GM21447 (cell line): Measurements from ENCODE around the gene PEX11G.
"Not testable (repeated sequence)": the region's sequence is repeated elsewhere in the genome, so short reads cannot be mapped to it uniquely, and the experiment has no call there.

Source experiments
- ATAC-seq: cut with Tn5 transposase; IDR thresholded peaks from one replicate; pipeline ENCODE4 v1.9.1; 2021; ENCODE audit not compliant: unreplicated experiment

PEX11G gene

DNA sequence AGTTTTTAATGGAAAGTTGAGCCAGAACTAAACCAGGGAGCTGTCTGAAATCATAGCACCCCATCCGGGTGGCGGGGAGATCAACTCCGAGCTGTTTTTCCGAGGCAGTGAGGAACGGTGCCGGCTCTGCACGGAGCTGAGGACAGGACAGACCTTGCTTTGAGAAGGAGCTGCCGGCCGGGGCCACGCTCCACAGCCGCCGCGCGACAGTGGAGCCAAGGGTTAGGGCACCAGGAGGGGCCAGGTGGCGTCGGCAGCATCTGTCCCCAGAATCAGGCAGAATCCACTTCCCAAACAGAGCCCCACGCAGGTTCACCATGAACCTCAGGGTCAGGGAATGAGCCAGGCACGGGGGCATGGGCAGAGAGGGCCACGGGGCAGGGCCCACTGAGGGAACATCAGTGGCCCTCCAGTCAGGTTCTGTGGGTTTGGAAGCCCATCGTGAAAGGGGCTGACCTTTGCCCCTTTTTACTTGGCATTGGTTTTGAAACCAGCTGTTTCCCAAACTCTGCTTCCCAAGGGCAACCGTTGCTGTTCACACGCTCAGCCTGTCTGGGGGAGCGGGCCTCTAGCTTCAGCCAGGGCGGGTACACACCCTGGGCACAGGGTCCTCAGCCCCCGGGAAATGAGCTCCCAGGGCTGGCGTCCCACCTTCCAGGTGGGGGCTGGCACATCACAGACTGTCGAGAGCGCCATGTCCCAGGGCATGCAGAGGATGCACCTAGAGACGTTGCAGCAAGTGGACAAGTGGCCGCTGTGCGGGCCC is 18.1 kb downstream of the PEX11G start:
- ATAC-seq: no peak

DNA sequence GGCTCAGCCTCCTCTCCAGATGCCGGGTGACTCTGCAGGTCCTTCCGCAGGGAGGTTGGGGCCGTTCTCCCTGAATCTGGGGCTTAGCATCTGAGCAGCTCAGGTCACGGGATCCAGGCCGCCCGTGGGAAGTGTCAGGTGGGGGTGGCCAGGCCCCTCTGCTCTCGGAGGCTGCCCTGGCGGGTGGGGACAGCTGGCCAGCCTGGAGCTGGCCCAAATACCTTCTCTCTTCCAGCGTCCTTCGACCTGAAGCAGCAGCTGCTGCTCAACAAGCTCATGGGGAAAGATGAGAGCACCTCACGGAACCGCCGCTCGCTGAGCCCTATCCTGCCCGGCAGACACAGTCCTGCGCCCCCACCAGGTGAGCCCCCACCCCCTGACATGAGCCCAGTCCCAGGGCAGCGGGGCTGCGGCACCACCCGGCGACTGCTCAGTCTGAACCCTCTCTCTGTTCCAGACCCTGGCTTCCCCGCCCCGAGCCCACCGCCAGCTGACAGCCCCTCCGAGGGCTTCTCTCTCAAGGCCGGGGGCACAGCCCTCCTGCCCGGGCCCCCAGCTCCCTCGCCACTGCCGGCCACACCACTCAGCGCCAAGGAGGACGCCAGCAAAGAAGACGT is 19.1 kb downstream of the PEX11G start:
- no peak for ATAC-seq

DNA sequence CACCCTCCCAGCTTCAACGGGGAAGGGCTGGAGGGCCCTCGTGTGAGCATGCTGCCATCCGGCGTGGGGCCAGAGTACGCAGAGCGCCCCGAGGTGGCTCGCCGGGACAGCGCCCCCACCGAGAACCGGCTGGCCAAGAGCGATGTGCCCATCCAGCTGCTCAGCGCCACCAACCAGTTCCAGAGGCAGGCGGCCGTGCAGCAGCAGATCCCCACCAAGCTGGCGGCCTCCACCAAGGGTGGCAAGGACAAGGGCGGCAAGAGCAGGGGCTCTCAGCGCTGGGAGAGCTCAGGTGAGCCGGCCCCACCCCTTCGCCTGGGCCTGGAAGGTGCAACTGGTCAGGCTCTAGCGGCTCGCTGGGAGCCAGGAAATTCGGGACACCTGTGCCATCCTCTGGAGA is 20.0 kb downstream of the PEX11G start:
- no peak for ATAC-seq

DNA sequence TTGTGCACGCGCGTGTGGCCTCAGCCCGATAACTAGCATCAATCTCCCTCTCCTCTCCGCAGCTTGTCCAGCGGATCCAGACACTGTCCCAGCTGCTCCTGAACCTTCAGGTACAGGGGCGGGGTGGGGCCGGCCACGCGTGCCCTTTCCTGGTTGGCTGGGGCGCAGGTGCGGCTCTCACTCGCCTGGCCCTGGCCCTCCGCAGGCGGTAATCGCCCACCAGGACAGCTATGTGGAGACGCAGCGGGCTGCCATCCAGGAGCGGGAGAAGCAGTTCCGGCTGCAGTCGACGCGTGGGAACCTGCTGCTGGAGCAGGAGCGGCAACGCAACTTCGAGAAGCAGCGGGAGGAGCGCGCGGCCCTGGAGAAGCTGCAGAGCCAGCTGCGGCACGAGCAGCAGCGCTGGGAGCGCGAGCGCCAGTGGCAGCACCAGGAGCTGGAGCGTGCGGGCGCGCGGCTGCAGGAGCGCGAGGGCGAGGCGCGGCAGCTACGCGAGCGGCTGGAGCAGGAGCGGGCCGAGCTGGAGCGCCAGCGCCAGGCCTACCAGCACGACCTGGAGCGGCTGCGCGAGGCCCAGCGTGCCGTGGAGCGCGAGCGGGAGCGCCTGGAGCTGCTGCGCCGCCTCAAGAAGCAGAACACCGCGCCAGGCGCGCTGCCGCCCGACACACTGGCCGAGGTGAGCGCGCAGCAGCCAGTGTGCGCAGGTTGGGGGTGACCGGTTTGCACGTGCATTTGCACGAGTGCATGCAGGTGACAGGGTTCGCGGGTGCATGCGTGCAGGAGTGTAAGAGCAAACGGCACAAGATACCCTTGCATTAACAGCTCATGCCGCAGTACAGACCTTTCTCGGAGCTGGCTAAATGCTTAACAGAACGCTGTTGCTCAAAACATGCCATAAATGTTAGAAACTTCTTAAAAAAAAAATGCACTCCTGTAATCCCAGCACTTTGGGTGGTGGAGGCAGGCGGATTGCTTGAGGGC is 21.5 kb downstream of the PEX11G start:
- no peak for ATAC-seq

DNA sequence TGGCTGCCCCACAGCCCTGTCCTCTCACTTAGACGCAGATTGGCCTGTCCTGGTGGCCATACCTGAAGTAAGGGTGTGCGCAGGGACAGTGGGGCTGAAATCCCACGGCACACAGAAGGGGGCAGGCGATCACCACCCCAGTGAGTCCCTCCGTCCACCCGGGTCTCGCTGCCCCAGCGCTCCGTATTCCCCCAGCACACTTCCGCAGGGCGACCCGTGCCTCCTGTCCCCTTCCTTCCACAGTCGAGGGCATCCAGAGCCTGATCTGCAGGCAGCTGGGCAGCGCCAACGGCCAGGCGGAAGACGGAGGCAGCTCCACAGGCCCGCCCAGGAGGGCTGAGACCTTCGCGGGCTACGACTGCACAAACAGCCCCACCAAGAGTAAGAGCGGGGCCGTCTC is 25.3 kb downstream of the PEX11G start:
- ATAC-seq: no peak

DNA sequence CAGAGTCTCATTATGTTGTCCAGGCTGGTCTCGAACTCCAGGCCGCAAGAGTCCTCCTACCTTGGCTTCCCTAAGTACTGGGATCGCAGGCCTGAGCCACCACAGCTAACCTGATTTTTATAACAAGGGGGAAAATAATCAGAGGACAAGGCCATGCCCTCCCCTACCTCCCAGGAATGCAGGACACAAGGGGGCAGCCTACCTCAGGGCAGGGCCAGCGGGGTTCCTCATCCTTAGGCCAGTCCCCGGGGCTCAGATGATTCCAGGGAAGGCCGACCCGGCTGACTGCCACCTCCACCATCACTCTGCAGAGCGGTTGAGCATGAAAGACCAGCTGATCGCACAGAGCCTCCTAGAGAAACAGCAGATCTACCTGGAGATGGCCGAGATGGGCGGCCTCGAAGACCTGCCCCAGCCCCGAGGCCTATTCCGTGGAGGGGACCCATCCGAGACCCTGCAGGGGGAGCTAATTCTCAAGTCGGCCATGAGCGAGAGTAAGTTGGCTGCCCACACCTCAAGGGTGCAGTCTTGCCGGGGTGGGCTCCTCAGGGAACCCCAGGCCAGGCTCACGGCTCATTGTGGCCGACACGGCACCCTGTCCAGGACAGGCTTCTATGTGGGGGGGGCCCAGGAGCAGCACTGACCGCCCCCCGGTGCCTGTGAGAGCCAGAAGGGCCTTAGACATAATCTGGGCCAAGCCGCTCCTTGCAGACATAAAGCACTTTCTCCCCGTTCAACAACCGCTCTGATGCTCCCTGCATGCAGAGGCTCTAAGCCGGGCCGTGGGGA is 26.8 kb downstream of the PEX11G start:
- ATAC-seq: no peak

DNA sequence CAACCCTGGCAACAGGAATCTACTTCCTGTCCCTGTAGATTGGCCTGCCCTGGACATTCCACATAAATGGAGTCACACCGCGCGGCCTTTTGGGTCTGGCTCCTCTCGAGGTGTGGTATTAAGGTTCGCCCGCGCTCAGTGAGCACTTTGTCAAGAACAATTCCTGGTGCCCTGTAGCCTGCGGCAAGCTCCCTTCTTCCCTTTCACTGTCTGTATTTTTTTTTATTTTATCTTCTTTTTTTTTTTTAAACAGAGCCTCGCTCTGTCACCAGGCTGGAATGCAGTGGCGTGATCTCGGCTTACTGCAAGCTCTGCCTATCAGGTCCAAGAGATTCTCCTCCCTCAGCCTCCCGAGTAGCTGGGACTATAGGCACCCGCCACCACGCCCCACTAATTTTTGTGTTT is 28.3 kb downstream of the PEX11G start:
- ATAC-seq: no peak

DNA sequence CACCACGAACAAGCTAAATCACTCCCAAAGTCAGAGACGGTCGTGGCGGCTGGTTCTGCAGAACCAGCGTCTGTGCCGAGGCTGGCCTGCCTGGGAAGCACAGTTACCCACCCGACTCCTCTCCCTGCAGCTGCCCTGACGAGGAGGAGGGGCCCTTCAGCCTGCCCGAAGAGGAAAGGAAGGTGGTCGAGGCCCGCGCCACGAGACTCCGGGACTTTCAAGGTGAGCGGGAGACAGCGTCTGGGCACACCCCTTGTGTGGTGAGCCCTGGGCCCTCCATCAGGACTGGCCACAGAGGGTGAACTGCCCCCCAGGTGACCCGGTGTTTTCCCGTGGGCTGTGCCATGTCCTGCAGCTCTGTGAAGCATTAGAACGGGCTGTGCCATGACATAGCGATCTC is 29.1 kb downstream of the PEX11G start:
- no peak for ATAC-seq

DNA sequence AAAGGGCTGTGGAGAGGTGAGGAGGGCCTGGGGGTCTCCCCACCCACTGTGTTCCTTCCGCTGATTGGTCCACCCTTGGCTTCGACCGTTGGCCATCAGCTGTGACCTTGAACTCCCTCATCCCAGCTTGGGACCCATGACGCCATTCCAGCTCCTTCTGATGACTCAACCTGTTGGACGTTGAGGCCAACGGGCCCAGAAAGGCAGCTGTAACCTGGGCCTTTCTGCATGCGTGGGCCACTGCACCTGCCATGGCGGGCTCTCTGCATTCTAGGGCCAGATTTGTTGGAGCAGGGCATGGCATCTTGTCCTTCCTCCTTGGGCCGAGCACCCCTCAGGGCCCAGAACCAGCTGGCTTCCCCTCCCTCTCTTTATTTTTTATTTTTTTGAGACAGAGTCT is 30.2 kb downstream of the PEX11G start:
- ATAC-seq: no peak

DNA sequence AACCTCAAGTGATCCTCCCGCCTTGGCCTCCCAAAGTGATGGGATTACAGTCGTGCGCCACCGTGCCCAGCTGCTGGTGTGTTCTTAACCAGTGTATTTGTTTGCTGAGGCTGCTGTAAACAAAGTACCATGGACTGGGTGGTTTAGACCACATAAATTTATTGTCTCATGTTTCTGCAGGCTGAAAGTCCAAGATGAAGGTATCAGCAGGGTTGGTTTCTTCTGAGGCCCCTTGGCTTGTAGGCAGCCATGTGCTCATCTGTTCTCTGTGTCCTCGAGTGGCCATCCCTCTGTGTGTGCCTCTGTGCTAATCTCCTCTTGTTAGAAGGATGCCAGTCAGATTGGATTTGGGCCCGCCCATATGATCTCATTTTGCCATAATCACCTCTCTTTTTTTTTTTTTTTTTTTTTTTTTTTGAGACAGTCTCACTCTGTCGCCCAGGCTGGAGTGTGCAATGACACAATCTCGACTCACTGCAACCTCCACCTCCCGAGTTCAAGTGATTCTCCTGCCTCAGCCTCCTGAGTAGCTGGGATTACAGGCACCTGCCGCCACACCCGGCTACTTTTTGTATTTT is 31.8 kb downstream of the PEX11G start:
- ATAC-seq: no peak

DNA sequence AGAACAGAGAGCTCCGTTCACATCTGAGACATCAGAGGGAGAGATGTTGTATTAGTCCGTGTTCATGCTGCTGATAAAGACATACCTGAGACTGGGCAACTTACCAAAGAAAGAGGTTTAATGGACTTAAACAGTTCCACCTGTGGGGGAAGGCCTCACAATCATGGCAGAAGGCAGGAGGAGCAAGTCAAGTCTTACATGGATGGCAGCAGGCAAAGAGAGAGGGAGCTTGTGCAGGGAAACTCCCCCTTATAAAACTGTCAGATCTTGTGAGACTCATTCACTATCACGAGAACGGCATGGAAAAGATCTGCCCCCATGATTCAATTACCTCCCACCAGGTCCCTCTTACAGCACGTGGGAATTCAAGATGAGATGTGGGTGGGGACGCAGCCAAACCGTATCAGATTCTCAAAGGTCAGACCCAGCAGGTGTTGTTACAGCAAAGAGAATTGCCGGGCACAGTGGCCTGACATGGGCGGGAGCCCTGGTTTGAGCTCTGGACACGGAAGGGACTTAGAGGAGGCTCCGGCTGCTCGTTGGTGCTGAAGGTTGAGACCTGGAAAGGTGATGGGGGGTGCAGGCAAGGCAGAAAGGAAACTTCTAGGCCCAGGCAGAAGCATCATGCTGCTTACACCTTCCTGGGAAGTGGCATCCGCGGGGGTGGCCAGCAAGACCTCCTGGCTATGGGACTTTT is 33.1 kb downstream of the PEX11G start:
- no peak for ATAC-seq

DNA sequence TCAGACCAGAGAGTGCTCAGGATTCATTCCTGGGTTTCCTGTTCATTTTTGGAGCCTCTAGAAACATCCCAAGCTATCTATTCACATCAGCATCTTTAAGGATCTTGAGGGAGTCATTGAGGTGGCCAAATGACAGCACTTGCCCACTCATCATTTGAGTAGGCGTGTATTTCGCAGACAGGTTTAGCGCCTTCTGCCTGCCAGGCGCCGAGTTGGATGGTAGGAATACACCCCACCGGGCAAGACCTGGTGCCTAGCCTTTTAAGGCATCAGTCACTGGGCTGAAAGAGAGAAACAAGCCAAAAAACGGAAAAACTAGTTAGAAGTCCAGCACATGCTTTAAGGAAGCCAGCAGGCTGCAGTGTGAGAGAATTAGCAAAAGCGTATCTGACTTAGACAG is 33.8 kb downstream of the PEX11G start:
- no peak for ATAC-seq

DNA sequence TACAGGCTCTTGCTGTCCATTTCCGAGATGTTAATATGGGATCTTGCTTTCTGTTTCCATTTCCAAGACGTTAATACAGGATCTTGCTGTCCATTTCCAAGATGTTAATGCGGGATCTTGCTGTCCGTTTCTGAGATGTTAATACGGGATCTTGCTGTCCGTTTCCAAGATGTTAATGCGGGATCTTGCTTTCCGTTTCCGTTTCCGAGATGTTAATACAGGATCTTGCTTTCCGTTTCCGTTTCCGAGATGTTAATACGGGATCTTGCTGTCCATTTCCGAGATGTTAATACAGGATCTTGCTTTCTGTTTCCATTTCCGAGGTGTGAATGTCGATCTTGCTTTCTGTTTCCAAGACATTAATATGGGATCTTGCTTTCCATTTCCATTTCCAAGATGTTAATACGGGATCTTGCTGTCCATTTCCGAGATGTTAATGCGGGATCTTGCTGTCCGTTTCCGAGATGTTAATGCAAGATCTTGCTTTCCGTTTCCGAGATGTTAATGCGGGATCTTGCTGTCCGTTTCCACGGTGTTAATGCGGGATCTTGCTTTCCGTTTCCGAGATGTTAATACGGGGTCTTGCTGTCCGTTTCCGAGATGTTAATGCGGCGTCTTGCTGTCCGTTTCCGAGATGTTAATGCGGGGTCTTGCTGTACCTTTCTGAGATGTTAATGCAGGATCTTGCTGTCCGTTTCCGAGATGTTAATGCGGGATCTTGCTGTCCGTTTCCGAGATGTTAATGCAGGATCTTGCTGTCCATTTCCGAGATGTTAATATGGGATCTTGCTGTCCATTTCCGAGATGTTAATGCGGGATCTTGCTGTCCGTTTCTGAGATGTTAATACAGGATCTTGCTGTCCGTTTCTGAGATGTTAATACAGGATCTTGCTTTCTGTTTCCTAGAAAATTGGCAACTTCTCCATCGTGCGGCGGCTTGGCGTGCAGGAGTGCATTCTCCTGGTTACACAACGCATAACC is 38.3 kb downstream of the PEX11G start:
- ATAC-seq: no peak

DNA sequence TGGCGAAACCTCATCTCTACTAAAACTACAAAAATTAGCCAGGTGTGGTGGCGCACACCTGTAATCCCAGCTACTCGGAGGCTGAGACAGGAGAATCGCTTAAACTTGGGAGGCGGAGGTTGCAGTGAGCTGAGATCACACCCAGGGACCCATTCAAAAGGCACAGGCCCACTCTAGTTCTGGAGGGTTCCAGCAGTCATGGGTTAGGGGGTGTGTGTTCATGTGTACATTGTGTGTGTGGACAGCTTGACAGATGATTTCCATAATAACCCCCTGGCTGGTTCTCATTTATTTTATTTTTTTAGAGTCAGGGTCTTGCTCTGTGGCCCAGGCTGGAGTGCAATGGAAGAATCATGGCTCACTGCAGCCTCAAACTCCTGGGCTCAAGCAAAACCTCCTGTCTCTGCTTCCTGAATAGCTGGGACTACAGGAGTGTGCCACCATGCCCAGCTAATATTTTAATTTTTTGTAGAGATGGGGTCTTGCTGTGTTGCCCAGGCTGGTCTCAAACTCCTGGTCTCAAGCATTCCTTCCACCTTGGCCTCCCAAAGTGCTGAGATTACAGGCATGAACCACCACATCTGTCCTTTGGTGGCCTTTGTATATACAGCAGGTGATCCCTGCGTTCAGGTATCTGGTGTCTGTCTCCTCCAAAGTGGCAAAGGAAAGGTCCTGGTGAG is 39.3 kb downstream of the PEX11G start:
- not testable (repeated sequence) for ATAC-seq

DNA sequence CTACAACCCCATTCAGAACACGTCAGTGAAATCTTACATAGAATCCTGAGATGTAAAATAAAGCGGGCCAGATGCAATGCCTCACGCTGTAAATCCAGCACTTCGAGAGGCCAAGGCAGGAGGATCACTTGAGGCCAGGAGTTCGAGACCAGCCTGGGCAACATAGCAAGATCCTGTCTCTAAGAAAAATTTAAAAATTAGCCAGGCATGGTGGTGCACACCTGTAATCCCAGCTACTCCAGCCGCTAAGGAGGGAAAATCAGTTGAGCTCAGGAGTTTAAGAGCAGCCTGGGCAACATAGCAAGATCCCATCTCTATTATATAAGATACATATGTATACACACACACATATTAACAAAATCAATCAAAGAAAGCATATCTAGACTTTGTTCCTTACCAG is 41.2 kb downstream of the PEX11G start:
- no peak for ATAC-seq

DNA sequence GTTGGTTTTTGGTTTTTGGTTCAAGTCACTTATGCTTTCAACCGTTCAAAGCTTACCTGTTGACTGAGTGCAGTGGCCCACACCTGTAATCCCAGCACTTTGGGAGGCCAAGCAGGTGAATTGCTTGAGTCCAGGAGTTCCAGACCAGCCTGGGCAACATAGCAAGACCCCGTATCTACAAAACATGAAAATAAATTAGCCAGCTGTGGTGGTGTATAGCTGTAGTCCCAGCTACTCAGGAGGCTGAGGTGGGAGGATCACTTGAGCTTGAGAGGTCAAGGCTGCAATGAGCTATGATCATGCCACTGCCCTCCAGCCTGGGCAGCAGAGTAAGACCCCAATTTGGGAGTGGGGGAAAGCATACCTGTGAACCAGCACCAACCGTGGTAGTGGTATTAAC is 43.7 kb downstream of the PEX11G start:
- ATAC-seq: no peak

DNA sequence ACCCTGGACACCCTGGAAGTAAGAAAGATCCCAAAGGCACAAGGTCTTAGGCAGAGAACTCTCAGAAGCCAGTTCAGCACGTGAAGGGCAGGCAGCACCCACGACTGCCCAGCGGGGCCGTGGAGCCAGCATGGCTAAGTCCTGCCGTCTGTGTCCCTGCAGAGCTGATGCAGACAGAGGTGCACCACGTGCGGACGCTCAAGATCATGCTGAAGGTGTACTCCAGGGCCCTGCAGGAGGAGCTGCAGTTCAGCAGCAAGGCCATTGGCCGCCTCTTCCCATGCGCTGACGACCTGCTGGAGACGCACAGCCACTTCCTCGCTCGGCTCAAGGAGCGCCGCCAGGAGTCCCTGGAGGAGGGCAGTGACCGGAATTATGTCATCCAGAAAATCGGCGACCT is 44.8 kb downstream of the PEX11G start:
- ATAC-seq: no peak

DNA sequence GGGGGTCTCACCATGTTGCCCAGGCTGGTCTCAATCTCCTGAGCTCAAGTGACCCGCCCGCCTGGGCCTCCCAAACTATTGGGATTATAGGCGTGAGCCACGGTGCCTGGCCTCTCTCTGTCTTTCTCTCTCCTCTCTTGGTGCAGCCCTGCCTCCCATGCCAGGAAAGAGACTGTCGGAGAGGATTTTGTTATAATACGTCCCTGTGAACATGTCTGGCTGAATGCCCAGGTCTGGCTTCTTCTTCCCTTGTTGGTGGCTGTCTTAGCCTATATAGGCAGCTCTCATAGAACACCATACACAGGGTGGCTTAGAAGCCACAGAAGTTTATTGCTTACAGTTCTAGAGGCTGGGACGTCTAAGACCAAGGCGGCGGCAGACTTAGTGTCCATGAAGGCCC is 46.4 kb downstream of the PEX11G start:
- ATAC-seq: no peak
